Right lobe of liver (tissue), 6 donors: Measurements from ENCODE around the gene SOHLH2. TPM values are rescaled to one million over a fixed set of nuclear protein-coding genes. Genes with fewer than 3 reads are reported as not detected.

ENCODE experiments used
- ATAC-seq, 4 donors: fragments of 200-7000 bp; cut with Tn5 transposase; one replicate each; pipeline ENCODE4 v1.9.1; 2020; ENCODE audit warnings: mild to moderate bottlenecking in 4 of 4, moderate library complexity in 4 of 4
- DNase-seq, 3 donors: peaks; one replicate each; pipeline ENCODE4 v3.0.0-alpha.2; 2020
- H3K27ac ChIP-seq, 3 donors: fragments of 200-600 bp; one replicate each; pipeline ENCODE4 v1.8.0; 2022
- H3K27me3 ChIP-seq, 2 donors: fragments of 200-600 bp; one replicate each; pipeline ENCODE4 v1.8.0; 2022
- H3K36me3 ChIP-seq, 4 donors: fragments of 200-600 bp; sonication (generic) in 1 of 4; one replicate each; pipeline versions ENCODE4 v1.5.1 to v1.8.0; 2017 to 2022; ENCODE audit warnings: control low read depth in 1 of 4
- H3K4me1 ChIP-seq, 4 donors: fragments of 200-600 bp; sonication (generic) in 1 of 4; one replicate each; pipeline versions ENCODE4 v1.5.1 to v1.8.0; 2017 to 2022; ENCODE audit warnings: control low read depth in 1 of 4
- H3K4me3 ChIP-seq, 3 donors: fragments of 200-600 bp; one replicate each; pipeline ENCODE4 v1.8.0; 2022
- H3K9me3 ChIP-seq, 4 donors: fragments of 200-600 bp; sonication (generic) in 1 of 4; one replicate each; pipeline versions ENCODE4 v1.5.1 to v1.8.0; 2017 to 2022; ENCODE audit warnings: control low read depth in 1 of 4
- POLR2A ChIP-seq: fragments of 450-650 bp; IDR thresholded peaks from one replicate; pipeline ENCODE4 v1.6.1; 2017; ENCODE audit warnings: antibody characterized with exemption, mild to moderate bottlenecking
- WGBS: methylation state at CpG from one replicate; pipeline ENCODE4 v1.1.6; 2018; ENCODE audit warnings: low coverage, low lambda C conversion rate; ENCODE audit not compliant: insufficient coverage; ENCODE audit errors: missing lambda C conversion rate; 5-methylcytosine and 5-hydroxymethylcytosine counted together
- intact Hi-C, 2 donors: fragments of 100-400 bp; cut with DNase I; formaldehyde crosslinking; loops; one replicate each; pipeline versions ENCODE4 v1.11.2 to v1.14.1; 2022
- total RNA-seq, 6 experiments: library from RNA; depleted of rRNA in 2 of 6; stranded (reverse); fragments of >200 nt in 2 of 6; fragmentation: NEBNext Ultra II Directional in 3 of 6; extraction: Animal tissue kit (Norgen Biotek cat#: 25700) in 3 of 6; gene quantifications; one replicate each; pipeline versions ENCODE4 v1.1.0 to v1.2.4, GENCODE V29; 2016 to 2023
- TF ChIP-seq, protein P1 (sequence below), 4 donors: fragments of 200-600 bp in 3 of 4; fragments of 450-650 bp in 1 of 4; IDR thresholded peaks; one replicate each; pipeline versions ENCODE4 v1.5.1 to v1.8.0; 2016 to 2022; ENCODE audit warnings: antibody characterized with exemption in 4 of 4, mild to moderate bottlenecking in 2 of 4
- donor health status: DM: no; HTN: yes; CAD: no.
- donor health status: DM: no; HTN: no; CAD: no.
- donor health status: DM: no; HTN: no; CAD: no.
- donor health status: DM: no; HTN: yes; CAD: no.
- donor health status: DM: no; HTN: yes; CAD: no.

The SOHLH2 gene
- total RNA-seq, 6 experiments from 2014 or later: not detected

DNA sequence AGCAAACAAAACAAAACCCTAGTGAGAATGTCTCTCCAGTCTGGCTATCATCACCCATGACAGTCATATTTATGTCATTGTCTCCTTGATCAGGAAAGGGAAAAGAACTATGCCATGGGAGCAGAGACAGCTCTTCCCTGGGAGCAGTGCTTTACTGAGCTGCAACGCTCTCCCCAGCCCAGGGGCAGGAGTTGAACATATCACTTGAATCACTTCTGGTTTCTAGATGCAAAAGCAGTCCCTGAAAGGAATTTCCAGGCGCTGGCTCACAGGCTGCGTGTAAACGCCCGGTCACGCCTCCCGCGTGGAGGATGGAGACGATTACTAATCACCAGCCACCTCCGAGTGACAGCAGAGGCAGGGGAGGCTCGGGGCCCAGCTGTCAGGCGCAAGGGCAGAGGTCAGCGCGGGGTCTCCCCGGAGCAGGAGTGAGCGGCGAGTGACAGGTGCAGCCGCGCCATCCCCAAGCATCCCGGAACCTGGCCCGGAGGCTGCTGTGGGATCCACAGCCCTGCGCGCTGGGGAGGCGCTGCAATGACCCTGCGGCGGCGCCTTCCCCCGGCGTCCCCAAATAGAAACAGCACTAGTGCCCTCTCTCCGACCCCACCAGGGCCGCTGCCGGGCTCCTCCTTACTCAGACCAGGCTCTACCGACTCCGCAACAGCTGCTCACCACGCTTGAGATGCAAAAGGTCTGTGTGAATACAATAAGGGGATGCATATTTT, 59.6 kb downstream of the SOHLH2 start:
- no peak overlapping the region for H3K27ac ChIP-seq
- H3K27me3 ChIP-seq: no peaks in the 10 kb centered on the region
- TF ChIP-seq, protein P1, sequence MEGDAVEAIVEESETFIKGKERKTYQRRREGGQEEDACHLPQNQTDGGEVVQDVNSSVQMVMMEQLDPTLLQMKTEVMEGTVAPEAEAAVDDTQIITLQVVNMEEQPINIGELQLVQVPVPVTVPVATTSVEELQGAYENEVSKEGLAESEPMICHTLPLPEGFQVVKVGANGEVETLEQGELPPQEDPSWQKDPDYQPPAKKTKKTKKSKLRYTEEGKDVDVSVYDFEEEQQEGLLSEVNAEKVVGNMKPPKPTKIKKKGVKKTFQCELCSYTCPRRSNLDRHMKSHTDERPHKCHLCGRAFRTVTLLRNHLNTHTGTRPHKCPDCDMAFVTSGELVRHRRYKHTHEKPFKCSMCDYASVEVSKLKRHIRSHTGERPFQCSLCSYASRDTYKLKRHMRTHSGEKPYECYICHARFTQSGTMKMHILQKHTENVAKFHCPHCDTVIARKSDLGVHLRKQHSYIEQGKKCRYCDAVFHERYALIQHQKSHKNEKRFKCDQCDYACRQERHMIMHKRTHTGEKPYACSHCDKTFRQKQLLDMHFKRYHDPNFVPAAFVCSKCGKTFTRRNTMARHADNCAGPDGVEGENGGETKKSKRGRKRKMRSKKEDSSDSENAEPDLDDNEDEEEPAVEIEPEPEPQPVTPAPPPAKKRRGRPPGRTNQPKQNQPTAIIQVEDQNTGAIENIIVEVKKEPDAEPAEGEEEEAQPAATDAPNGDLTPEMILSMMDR (IDR thresholded peaks at IDR 0.05): no peak
- no peak for TF ChIP-seq POLR2A
- H3K4me3 ChIP-seq: no peak overlapping the region
- no peaks in the 10 kb centered on the region for H3K36me3 ChIP-seq
- H3K9me3 ChIP-seq: no peaks in the 10 kb centered on the region
- WGBS: 7% methylated on average over 12 of the region's 35 CpGs
- no peak for ATAC-seq
- H3K4me1 ChIP-seq: no peaks in the 10 kb centered on the region
- intact Hi-C loops: no loop called here
- DNase-seq: no peak

DNA sequence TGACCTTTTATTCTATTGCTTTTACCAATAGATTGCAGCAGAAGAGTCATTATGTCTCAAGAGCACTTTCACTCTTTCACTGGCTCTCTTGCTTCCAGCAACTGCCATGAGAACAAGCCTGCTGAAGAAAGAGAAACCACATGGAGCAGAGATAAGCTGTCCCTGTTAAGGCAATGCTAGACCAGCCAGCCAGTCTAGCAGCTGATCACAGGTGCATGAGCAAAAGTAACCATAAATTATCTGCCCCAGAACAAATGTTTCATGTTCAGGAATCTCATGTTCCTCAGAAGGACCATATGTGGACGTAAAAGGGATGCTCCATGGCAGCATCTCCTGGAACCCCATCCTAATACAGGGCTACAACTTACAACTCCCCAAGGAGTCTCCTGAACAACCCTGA, 62.8 kb downstream of the SOHLH2 start:
- 38% methylated on average over 1 of the region's 1 CpG for whole genome bisulfite sequencing
- no peaks in the 10 kb centered on the region for H3K27me3 ChIP-seq
- ATAC-seq: no peak
- H3K27ac ChIP-seq: no peak overlapping the region
- intact Hi-C loops: no loop called here
- no peaks in the 10 kb centered on the region for H3K9me3 ChIP-seq
- no peak for TF ChIP-seq POLR2A
- TF ChIP-seq, protein P1 (IDR thresholded peaks at IDR 0.05): no peak
- H3K4me1 ChIP-seq: no peaks in the 10 kb centered on the region
- no peak overlapping the region for H3K4me3 ChIP-seq
- H3K36me3 ChIP-seq: no peaks in the 10 kb centered on the region
- DNase-seq: no peak

DNA sequence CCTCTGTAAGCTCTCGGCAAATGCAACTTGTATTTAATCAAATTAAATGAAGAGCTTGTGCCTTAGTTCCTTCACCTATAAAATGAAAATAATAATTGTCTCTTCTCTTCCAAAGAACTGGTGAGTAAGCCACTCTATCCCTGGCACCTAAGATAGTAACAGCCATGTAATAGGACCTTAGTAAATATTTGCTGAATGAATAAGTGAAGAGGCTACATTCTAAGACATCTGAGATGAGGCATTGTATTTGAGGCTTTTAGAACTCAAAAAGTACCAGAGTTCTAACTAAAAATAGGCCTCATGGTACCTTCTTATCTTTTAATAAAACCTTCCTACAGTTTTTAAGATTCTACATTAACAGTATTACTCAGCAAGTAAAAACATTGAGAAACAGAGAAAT, 65.9 kb downstream of the SOHLH2 start:
- H3K36me3 ChIP-seq: no peaks in the 10 kb centered on the region
- no peaks in the 10 kb centered on the region for H3K9me3 ChIP-seq
- no peaks in the 10 kb centered on the region for H3K27me3 ChIP-seq
- intact Hi-C loops: no loop called here
- no peak for TF ChIP-seq POLR2A
- TF ChIP-seq, protein P1 (IDR thresholded peaks at IDR 0.05): no peak
- ATAC-seq: no peak
- whole genome bisulfite sequencing: 67% methylated on average over 1 of the region's 1 CpG
- no peak overlapping the region for H3K4me3 ChIP-seq
- H3K4me1 ChIP-seq: no peaks in the 10 kb centered on the region
- no peak for DNase-seq
- no peak overlapping the region for H3K27ac ChIP-seq

DNA sequence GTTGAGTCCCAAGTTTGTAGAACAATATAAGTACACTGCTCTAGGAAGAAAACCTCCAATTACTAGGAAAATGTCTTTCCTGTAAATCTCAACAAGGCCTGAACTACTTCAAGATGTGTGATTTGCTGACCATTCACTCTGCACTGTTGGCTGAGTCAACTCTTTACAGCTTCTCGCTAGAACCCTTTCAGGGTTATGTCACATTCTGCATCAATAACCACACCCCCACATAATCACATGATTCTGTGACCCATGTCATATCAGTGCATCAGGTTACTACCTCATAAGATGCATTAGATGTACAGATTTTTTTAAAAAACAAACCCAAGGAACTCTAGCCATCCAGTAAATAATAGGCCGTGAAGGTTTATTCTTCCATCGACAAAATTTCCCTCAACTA, 67.0 kb downstream of the SOHLH2 start:
- no peaks in the 10 kb centered on the region for H3K9me3 ChIP-seq
- no peak for TF ChIP-seq POLR2A
- TF ChIP-seq, protein P1 (IDR thresholded peaks at IDR 0.05): no peak
- H3K27me3 ChIP-seq: no peaks in the 10 kb centered on the region
- H3K4me1 ChIP-seq: no peaks in the 10 kb centered on the region
- DNase-seq (no peak), ATAC-seq (no peak)
- H3K36me3 ChIP-seq: no peaks in the 10 kb centered on the region
- WGBS: 64% methylated on average over 3 of the region's 3 CpGs
- H3K4me3 ChIP-seq: no peak overlapping the region
- H3K27ac ChIP-seq: no peak overlapping the region
- intact Hi-C loops: no loop called here
